Cerebellar cortex (tissue), 1 donor: ENCODE measurements around the gene CCDC91.

Experiments used
- DNase-seq: peaks from one replicate; pipeline ENCODE4 v3.0.0-alpha.2; 2015; ENCODE audit warnings: low spot score

The CCDC91 gene, protein sequence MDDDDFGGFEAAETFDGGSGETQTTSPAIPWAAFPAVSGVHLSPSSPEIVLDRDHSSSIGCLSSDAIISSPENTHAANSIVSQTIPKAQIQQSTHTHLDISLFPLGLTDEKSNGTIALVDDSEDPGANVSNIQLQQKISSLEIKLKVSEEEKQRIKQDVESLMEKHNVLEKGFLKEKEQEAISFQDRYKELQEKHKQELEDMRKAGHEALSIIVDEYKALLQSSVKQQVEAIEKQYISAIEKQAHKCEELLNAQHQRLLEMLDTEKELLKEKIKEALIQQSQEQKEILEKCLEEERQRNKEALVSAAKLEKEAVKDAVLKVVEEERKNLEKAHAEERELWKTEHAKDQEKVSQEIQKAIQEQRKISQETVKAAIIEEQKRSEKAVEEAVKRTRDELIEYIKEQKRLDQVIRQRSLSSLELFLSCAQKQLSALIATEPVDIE

DNA sequence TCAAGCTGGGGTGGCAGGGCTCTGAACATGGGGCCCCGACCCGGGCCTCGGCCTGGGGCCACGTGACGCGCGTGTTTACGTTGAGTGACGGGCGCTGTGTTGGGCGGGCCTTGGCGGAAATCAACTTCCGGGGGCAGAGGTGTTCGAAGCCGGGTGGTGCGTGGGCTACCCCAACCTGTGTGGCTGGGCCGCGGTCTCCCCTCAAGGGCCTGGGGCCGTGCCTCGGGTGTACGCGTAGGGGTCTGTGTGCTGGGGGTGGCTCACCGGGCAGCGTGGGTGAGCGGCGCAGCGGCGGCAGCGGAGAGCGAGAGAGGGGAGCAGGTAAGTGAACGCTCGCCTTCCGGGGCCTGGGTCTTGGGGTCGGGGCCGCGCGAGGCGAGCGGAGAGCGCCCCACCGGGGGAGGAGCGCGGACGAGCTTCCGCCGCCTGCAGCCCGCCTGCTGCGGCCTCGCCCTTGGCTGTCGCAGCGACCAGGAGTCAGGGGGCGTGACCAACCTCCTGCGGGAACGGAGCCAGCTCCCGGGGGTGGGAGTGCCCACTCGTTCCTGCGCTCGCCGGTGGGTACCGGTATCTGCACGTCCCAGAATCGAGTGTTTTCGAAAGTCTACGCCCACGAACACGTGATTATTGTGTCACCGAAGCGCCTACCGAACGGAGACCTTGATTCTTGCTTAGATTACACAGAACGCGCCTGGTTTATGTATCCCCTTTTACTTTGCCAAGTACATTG is at the start of gene CCDC91:
Gene CCDC91, plus strand, starts transcription at position 136 of the 730 bp plus-strand sequence. CDS start 66,760 bp downstream, outside the sequence.
- DNase-seq, result peak; percentile 75

DNA sequence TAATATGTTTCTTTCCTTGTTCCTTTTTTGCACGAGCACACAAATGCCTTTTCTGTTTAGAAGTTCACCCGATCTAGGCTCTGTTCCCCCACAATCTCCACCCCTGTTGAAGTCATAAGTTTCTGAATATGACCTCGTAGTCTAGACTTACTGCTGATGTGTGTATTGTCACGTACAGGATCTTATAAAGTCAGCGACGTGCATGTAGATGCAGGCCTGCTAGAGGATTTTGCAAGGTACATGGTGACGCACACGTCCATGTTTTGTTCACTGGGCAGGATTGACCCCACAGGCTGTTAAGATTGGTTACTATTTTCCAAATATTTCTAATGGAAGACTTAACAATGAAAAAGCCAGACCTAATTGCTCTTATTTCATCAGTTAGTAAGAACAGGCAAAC is 46.2 kb upstream of the CCDC91 start:
- no peak for DNase-seq

DNA sequence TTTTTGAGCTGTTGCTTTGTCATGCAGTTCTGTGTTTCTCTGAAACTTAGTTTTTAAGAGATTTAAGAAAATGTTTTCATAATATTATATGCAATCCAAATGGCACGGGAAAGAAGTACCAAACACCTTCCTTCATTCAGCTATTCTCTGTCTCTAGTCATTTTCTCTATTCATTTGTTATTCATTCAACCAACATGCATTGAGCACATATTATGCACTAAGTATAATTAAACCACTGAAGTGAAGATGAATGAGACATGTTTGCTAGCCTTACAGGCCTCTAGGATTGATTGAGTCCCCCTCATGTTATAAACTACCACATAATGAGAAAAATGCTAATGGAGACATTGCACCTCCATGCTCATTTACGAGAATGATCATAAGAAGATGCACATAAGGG is 45.7 kb upstream of the CCDC91 start:
- DNase-seq, result no peak

DNA sequence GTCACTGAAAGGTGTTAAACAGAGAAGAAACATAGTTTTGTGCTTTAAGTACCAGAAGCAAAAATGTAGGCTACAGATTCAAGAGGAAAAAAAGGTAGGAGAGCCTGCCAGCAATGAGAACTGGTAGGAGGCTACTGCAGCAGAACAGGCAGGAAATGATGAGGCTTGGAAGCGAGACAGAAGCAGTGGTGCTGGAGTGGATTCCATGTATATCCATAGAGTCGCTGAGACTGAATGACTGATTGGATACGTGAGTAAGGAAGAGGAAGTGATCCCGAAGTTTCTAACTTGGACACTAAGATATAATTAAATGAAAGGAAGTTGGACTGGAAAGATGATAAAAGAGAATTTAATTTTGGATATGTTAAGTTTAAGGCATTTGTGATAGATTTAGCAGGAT is 45.0 kb upstream of the CCDC91 start:
- no peak for DNase-seq

DNA sequence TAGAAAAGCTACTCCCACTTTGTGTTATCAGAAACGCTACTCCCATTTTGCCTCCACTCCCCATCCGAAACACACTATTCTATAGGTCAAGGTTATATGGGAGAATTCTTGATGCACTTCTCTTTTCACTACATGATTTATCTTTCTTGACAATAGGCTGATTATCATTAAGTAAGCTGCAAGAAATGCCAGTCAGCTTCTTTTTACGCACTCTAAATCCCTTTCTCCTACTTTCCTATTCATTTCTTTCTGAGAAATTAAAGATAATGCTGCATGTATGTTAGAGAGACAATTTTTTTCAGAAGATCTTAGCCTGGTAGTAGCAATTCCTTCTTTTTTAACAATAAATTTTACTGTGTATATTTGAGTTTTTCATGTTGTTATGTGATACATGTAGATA is 41.0 kb upstream of the CCDC91 start:
- no peak for DNase-seq

DNA sequence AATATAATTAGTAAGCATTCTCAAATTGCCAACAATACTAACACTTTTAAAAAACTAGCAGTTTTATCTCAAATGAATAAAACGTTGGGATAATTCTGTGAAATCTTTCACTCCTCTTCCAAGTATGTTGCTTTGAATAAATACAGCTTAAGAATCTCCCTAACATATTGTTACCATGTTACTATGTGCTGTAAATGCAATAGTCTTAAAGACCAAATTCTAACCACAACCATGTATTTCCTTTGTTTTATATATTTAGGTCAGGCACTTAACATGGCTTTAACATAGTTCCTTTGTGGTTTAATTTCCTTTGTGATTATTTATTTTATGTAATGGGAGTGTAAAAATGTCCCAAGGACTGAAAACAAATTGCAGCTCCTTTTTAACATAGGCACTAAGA is 33.9 kb upstream of the CCDC91 start:
- no peak for DNase-seq

DNA sequence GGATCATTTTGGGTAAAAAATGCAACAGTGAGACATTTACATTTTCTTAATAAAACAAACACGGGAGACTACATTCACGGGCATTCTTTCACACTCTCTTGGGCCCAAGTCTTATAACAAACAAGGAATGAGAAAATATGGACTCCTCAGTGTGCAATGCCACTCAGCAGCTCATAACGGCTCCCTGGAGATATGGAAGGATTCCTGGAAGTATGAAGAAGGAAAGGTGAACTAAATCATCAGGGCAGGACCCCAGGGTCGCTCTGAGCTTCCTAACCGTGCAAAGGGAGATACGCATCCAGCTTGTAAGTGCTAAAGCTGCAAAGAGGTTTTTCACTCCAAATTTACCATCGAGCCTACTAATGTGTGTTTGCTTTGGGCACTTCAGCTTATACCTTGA is 33.5 kb upstream of the CCDC91 start:
- no peak for DNase-seq

DNA sequence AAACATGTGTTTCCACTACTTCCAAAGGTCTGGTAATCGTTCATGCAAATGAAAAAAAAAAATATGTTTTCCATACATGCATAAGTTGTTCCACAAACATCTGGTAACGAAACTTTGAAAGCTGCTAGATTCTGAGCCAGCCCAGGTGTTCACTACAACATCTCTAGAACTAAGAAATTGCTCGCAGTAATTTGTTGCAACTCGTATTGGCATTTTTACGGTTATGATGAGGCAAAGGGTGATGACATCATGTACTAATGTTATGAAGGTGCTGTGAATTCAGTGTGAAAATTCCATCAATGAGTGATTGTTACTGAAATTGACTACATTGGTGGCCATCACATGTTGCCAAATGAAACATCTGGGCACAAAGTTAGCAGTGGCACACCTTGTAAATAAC is 31.9 kb upstream of the CCDC91 start:
- DNase-seq, result no peak

DNA sequence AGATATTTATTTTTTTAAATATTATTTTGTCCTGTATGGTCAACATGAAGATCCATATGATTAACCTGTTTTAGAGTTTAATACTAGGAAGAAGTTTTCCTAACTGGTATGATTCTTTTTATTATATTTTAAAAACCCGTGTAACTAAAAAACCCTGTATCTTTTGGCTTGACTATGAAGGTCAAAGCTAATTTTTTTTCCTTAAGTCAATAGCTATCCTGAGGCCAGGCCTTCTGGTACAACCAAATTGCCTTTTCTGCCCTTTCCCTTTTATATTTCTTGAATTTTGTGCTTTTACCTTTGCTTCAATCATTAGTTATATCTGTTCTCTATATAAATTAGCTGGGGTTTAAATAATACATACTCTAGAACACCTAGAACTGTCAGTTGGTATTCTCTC is 30.6 kb upstream of the CCDC91 start:
- DNase-seq, result no peak

DNA sequence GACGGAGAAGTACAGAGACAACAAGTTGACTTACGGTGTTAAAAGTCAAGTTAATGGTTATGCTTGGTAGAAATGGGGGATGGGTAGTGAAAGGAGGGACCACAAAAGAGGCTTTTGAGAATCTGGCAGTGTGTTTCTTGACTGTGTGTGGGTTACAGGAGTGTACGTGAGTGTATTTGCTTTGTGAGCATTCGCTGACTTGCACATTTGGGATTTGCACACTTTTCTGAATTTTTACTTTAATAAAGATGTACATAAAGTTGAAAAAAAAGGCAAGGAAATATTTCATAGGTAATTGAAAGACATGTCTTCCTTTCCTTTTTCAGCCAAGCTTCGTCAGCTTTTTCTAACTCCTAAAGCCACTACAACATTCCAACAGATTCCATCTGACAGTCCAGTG is 28.6 kb upstream of the CCDC91 start:
- DNase-seq, result no peak

DNA sequence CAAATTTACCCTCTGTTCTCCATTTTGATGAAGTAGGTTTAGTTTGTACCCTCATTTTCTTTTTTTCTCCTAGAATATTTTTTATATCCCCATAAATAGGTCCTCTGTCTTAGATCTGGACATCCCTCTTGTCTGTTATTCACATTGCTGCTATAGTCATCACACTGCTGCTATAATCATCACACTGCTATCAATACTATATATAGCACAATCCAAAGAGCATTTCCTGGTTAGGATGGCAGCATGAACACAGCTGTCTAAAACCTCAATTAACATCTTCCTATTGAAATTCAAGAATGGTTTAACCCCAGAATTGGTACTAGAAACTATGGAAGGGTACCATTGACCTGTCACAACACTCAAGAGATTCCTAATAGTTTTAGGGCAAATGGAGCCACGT is 27.6 kb upstream of the CCDC91 start:
- no peak for DNase-seq

DNA sequence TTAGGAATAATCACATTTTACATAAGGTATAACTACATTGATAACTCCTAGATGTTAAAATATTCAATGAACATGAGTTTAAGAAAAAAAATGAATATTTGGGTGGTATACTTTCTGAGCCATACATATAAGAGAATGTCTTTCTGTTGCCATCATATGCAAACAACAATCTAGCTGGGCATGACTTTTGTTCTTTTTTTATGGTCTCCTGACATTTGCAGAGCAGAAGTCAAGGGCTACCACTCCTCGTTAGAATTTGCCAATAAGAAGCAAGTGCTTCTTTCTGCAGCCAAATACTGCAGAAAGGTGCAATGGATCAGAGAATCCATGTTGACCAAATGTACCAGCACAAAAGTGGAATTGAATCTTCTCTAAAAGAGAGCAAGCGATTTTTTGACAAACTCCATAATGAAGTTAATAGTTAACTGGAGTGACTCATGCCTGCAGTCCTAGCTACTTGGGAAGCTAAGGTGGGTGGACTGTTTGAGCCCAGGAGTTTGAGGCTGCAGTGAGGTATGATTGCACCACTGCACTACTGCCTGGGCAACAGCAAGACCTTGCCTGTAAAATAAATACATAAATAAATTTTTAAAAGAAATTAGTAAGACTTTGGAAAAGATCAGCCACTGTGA is 25.5 kb upstream of the CCDC91 start:
- DNase-seq, result no peak

DNA sequence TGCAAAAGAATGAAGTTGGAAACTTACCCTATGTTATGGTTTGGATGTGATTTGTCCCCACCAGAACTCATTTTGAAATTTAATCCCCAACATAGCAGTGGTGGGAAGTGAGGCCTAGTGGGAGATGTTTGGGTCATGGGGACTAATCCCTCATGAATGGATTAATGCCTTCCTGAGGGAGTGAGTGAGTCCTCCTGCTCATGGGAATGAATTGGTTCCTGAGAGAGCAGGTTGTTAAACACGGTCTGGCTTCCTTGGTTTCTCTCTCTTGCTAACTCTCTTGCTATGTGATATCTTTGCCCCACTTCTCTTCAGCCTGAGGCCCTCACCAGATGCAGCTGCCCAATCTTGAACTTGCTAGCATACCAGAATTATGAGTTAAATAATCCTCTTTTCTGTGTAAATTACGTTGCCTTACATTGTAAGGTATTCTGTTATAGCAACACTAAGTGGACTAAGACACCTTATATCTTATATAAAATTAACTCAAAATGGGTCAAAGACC is 22.2 kb upstream of the CCDC91 start:
- DNase-seq, result no peak

DNA sequence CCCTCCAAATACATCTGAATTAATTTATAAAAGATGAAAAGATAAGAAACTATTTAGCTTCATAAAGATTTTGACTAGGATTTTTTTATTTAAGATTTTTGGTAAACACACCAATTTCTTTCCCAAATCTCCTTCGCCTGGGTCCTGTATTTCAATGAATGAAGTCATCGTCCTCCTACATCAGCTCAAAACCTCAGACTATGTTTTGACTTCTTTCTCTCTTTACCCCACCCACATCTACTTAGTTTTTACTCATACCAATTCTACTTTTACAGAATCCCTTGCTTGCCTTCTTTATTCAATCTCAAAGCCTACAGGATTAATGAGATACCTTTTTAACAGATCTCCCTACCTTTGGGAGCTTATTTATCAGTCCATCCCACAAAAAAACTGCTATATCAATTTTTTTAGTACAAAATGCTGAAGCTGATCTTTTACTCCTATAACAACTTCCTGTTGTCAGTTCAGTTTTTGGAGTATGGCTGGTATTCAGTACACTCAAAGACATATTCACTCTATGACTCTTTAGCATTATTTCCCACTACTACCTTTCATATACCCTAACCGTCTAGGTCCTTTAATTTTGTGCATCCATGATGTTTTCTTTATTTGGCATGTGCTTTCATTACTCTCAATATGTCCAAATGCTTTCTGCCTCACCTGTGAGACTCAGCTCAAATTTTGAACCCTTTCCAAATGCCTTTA is 18.7 kb upstream of the CCDC91 start:
- DNase-seq, result no peak

DNA sequence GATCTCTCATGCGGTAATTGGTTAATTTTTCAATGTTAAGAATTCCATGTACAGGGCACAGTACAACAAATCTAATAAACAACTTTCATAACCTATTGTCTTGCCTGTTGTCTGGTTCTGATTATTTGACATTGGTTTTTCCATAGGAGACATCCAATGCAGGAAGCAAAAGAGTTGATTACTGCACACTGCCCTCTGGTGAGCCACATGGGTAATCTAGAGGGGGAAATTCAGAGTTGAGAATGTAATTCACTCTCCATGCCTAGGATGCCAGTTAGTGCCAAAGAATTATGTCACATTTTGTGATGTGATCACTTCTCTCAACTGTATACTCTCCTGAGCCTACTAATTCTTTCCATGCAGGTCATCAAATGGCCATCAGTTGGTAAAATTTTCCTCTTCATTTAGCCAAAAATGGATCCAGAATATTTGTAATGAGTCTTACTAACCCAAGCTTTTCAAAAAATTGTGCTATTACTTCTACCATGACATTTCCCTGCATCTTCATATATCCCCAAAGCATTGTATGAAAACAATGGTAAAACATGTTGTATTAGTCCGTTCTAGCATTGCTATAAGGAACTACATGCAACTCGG is 17.7 kb upstream of the CCDC91 start:
- DNase-seq, result peak; percentile 14

DNA sequence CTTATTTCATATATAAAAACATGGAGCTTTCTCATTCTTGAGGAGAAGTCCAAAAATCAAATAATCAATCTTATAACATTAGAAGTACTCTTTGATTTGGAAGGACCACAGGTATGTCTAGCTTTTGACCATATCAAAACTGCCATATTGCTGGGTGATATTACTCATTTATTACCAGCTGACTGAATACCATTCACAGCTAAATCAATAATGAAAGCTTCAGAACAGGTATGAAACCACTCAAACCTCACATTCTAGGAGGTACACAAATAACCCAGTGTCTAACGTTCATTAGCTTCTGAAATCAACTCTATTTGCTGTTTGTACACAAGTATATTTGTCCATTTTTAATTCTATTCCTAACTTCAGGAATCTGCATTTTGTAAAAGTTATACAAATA is 16.8 kb upstream of the CCDC91 start:
- DNase-seq, result no peak

DNA sequence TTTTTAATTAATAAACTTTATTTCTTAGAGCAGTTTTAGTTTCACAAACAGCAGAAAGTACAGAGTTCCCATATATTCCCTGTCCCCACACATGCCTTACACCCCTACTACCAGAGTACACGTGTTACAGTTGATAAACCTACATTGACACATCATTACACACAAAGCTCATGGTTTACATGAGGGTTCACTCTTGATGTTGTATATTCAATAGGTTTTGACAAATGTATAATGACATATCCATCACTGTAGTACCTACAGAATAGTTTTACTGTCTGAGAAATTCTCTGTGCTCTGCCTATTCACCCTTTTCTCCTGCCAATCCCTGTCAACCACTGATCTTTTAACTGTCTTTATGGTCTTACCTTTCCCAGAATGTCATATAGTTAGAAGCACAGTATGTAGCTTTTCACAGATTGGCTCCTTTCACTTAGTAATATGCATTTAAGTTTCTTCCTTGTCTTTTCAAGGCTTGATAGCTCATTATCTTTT is 15.1 kb upstream of the CCDC91 start:
- no peak for DNase-seq

DNA sequence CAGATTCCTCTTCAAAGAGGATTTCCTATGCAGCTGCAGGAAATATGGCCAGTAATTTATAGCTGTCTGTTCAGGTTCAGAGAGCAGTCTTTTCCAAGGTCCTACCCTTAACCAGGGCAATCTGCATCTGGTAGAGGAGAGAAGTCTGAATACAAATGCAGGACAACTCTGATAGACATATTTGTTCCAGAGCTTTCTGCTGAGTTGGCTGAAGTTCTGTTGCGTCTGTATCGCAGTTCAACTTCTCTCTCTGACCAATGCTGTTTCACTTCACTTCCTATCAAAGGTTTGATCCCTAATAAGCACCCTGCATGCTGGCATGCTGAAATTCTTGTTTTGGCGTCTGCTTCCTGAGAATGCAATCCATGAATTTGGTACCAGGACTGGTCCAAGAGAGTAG is 14.0 kb upstream of the CCDC91 start:
- no peak for DNase-seq

DNA sequence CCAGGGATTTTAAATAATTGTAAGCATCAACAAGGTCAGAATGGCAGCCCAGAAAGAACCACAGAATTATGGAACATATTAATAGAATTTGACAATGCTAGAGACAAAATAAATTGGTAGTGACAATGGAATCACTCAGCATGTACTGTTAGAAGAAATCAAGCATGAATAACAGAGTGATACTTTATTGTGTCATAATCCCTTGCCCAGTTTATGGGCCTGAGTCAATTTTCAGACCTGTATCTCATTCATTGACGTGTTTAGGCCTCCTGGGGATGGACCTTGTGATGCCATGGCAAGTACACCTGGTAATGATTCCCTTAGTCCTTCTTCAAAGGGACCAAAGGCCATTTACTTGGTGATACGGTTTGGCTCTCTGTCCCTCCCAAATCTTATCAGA is 12.8 kb upstream of the CCDC91 start:
- DNase-seq, result no peak

DNA sequence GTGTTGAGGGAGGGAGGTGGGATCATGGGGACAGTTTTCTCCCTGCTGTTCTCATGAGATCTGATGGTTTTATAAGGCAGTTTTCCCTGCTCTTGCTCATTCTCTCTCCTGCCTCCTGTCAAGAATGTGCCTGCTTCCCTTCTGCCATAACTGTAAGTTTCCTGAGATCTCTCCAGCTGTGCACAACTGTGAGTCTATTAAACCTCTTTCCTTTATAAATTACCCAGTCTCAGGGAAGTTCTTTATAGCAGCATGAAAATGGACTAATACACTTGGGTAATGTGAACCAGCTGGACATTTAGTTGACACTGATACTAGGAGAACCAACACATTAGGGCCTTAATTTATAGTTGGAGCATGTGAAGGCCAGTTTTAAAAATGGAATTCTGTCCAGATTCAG is 12.4 kb upstream of the CCDC91 start:
- DNase-seq, result no peak

DNA sequence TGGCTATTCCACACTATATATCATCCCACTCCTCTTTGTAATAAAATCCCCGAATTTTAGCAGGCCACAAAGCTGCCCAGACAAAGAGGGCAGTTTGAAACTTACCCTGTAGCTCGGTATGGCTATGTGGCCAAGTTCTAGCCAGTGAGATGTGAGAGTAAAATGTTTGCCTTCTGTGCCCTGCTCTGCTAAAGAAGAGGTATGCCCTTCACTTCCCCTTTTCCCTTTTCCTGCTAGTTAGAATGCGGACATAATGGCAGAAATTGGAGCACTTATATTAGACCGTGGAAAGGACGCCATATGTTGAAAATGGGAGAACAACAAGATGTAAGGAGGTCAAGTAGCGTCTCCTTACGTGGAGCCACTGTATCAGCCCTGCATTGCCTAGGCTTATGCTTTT is 11.5 kb upstream of the CCDC91 start:
- no peak for DNase-seq

DNA sequence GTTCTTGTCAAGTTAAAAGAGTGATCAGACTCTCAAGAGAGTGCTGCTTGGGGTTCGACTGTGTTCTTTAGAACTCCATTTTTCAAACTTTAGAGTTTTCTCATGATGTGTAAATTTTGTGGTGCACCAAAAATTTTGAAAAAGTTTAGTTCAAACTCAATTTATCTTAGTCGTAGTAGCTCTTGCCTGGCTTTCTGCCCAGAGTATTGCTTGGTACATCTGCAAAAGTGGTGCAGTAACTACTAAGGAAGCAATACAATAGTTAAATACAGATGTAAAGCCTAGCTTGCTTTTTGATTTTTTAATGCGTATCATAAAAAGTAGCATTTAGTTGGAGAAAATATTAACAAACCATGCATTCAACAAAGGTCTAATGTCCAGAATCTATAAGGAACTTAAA is 9.5 kb upstream of the CCDC91 start:
- DNase-seq, result no peak
